GM19023 (cell line): ENCODE data around the gene ZNF548.
"Not testable (repeated sequence)": the region's sequence is repeated elsewhere in the genome, so short reads cannot be mapped to it uniquely, and the experiment has no call there.

ENCODE experiments used
- ATAC-seq: cut with Tn5 transposase; IDR thresholded peaks from one replicate; pipeline ENCODE4 v1.9.1; 2021; ENCODE audit warnings: mild to moderate bottlenecking, moderate library complexity; ENCODE audit not compliant: unreplicated experiment

The ZNF548 gene

GRCh38 chr19:57389730-57390598 is at the start of gene ZNF548:
Gene ZNF548, plus strand, starts transcription at chr19:57389854. Its CDS starts 246 bp downstream, at chr19:57390100.
- ATAC-seq: peak; percentile 97

GRCh38 chr19:57342582-57342981 is 47.1 kb upstream of the ZNF548 start:
- ATAC-seq: no peak

- no peak for ATAC-seq
Observed at GRCh38 chr19:57348136-57348535, 41.5 kb upstream of the ZNF548 start.

- peak; percentile 97 for ATAC-seq
Observed at GRCh38 chr19:57350877-57351805, 38.5 kb upstream of the ZNF548 start, which contains the start of gene ZNF304. Gene ZNF304, plus strand, starts transcription at chr19:57351271. Its CDS starts 394 bp downstream, at chr19:57351665.

GRCh38 chr19:57351867-57352266 is 37.8 kb upstream of the ZNF548 start:
- no peak for ATAC-seq

GRCh38 chr19:57355916-57356315 is 33.7 kb upstream of the ZNF548 start:
- no peak for ATAC-seq

GRCh38 chr19:57357406-57357805 is 32.2 kb upstream of the ZNF548 start:
- no peak for ATAC-seq

- ATAC-seq: no peak
Observed at GRCh38 chr19:57359300-57359699, 30.4 kb upstream of the ZNF548 start.

- no peak for ATAC-seq
Observed at GRCh38 chr19:57362419-57362818, 27.2 kb upstream of the ZNF548 start.

GRCh38 chr19:57362997-57363687 is 26.5 kb upstream of the ZNF548 start, which contains the start of the genes TRAPPC2B and ZNF547:
Gene TRAPPC2B, plus strand, starts transcription at chr19:57363551. Its CDS starts 1,283 bp downstream, at chr19:57364834.
Gene ZNF547, plus strand, starts transcription at chr19:57363551. Its CDS starts 5,005 bp downstream, at chr19:57368556.
- peak; percentile 96 for ATAC-seq

- ATAC-seq: no peak
Observed at GRCh38 chr19:57363688-57364181, 25.9 kb upstream of the ZNF548 start.

- ATAC-seq: no peak
Observed at GRCh38 chr19:57366776-57367175, 22.9 kb upstream of the ZNF548 start.

GRCh38 chr19:57374179-57374578 is 15.5 kb upstream of the ZNF548 start:
- ATAC-seq: no peak

GRCh38 chr19:57374647-57375046 is 15.0 kb upstream of the ZNF548 start:
- not testable (repeated sequence) for ATAC-seq

- no peak for ATAC-seq
Observed at GRCh38 chr19:57376151-57376550, 13.5 kb upstream of the ZNF548 start.

- no peak for ATAC-seq
Observed at GRCh38 chr19:57377498-57378146, 12.0 kb upstream of the ZNF548 start.

- ATAC-seq: no peak
Observed at GRCh38 chr19:57380923-57381322, 8.7 kb upstream of the ZNF548 start.

- no peak for ATAC-seq
Observed at GRCh38 chr19:57382806-57383488, 6.7 kb upstream of the ZNF548 start.

GRCh38 chr19:57389194-57389729 is 392 bp upstream of the ZNF548 start:
- ATAC-seq: no peak
